Endothelial cell of umbilical vein (primary cell): ENCODE results near the gene PTPRF.

Experiments used
- CTCF ChIP-seq, 2 donors: IDR thresholded peaks; 1 replicate in 1 of 2; 2 replicates in 1 of 2; pipeline ENCODE4 v1.5.1; 2011; ENCODE audit warnings: low read length in 2 of 2, mild to moderate bottlenecking in 2 of 2, moderate library complexity in 2 of 2, control low read depth in 1 of 2, inconsistent platforms in 1 of 2, low read depth in 1 of 2; ENCODE audit not compliant: insufficient read depth in 1 of 2; ENCODE audit errors: extremely low read depth in 1 of 2
- EZH2 ChIP-seq: IDR thresholded peaks from 2 replicates; pipeline ENCODE4 v1.6.1; 2012; ENCODE audit warnings: borderline replicate concordance, low read depth, mild to moderate bottlenecking, moderate library complexity, low read length, inconsistent platforms; ENCODE audit not compliant: severe bottlenecking
- FOS ChIP-seq: IDR thresholded peaks from 2 replicates; pipeline ENCODE4 v1.6.1; 2011; ENCODE audit warnings: mild to moderate bottlenecking, low read length, moderate library complexity, borderline replicate concordance; ENCODE audit not compliant: insufficient read depth
- GATA2 ChIP-seq: IDR thresholded peaks from 2 replicates; pipeline ENCODE4 v1.7.0; 2011; ENCODE audit warnings: low read depth, mild to moderate bottlenecking, moderate library complexity, mixed read lengths, low read length; ENCODE audit not compliant: insufficient read length, insufficient read depth
- JUN ChIP-seq: IDR thresholded peaks from 2 replicates; pipeline ENCODE4 v1.6.1; 2011; ENCODE audit warnings: borderline replicate concordance, low read depth; ENCODE audit not compliant: insufficient read length, insufficient read depth
- MAX ChIP-seq: IDR thresholded peaks from 2 replicates; pipeline ENCODE4 v1.6.1; 2011; ENCODE audit not compliant: insufficient read depth, insufficient read length
- MYC ChIP-seq: IDR thresholded peaks from one replicate; pipeline ENCODE4 v1.6.1; 2011; ENCODE audit warnings: mild to moderate bottlenecking, low read depth, low read length
- POLR2A ChIP-seq: IDR thresholded peaks from 2 replicates; pipeline ENCODE4 v1.6.1; 2012; ENCODE audit warnings: low read depth, mild to moderate bottlenecking, control low read depth, low read length
- POLR2AphosphoS5 ChIP-seq: IDR thresholded peaks from 2 replicates; pipeline ENCODE4 v1.6.1; 2012; ENCODE audit warnings: low read depth, mild to moderate bottlenecking, control low read depth, low read length, moderate library complexity; ENCODE audit not compliant: insufficient read depth

- TF ChIP-seq CTCF (IDR thresholded peaks at IDR 0.05; ENCODE audit: extremely low read depth in 1 of 2, insufficient read depth in 1 of 2, low read depth in 1 of 2, low read length in 2 of 2) (no peak), POLR2A (no peak), POLR2AphosphoS5 (no peak), EZH2 (no peak), MAX (no peak), JUN (no peak), FOS (no peak), MYC (no peak), GATA2 (no peak)
Measured at GRCh38 chr1:43491061-43491460, 39.6 kb upstream of the PTPRF start.
